ENCODE results near the gene CD200R1L. TPM values are rescaled to one million over a fixed set of nuclear protein-coding genes. Genes with fewer than 3 reads are reported as not detected.

Gene CD200R1L
- total and polyA plus RNA-seq, 2 experiments from 2014 or later = not detected

- no peaks in the 10 kb centered on the region for H3K79me2 ChIP-seq (ENCODE audit: insufficient read depth)
These were observed 66.8 kb downstream of the CD200R1L start for GRCh38 chr3:112779558-112780480.

DNA sequence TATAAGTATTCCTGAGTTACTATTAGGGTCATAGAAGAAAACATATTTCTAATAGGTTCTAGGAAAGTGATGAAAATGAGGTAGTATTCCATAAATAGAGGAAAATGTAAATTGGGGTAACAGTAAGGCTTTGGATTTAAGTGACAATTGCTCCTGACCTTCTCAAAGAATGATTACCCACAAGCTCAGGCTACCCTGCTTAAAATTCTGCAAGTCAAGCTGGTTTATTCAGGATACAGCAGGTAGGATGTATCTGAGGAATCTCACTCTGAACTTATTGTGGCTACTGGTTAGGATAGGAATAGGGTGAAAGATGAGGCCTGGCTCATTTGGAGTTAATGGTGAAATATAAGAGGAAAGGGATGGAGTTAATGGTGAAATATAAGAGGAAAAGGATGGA, 67.7 kb downstream of the CD200R1L start:
- Histone ChIP-seq H3K4me2 (ENCODE audit: unreplicated experiment) (peak overlapping the region; percentile 38), H3K4me3 (peak overlapping the region; percentile 22; the same call in 1 of the 2 replicates)

More at GRCh38 chr3:112779558-112780480, 66.8 kb downstream of the CD200R1L start:
- TF ChIP-seq EZH2 (IDR thresholded peaks at IDR 0.05; ENCODE audit: insufficient read depth, poor library complexity, severe bottlenecking) = no peak
- TF ChIP-seq EZH2phosphoT487 (IDR thresholded peaks at IDR 0.05; ENCODE audit: insufficient read depth, low read depth) = no peak
- Histone ChIP-seq H3K9ac (peak overlapping the region; percentile 45), H3K36me3 (ENCODE audit: low read depth) (no peaks in the 10 kb centered on the region), H4K20me1 (ENCODE audit: insufficient read depth) (no peaks in the 10 kb centered on the region), H3K9me3 (ENCODE audit: low read depth) (no peaks in the 10 kb centered on the region), H3K9me2 (ENCODE audit: insufficient read depth) (no peaks in the 10 kb centered on the region), H2AFZ (peak overlapping the region; percentile 27; the same call in 1 of the 2 replicates), H3K27me3 (replicated peaks; ENCODE audit: insufficient read depth) (no peaks in the 10 kb centered on the region), H3K4me1 (ENCODE audit: insufficient read depth) (peaks cover 74% of the 10 kb centered on the region), H3K4me2 (ENCODE audit: unreplicated experiment) (peak overlapping the region; percentile 38), H3K27ac (peak overlapping the region; percentile 97), H3F3A (ENCODE audit: insufficient read depth) (peaks cover 68% of the 10 kb centered on the region), H3K4me3 (0 out of 2 replicates have a peak overlapping the region, but pooled peaks have one; percentile 22)
- 13 to 14% methylated on average over 3 of the region's 3 CpGs for WGBS, 2 experiments (ENCODE audit: low coverage in 1 of 2, low lambda C conversion rate in 2 of 2, missing lambda C conversion rate in 2 of 2)
- DNase-seq = peak; percentile 37
- in situ Hi-C loops (cut with MboI) = no loop called here

DNA sequence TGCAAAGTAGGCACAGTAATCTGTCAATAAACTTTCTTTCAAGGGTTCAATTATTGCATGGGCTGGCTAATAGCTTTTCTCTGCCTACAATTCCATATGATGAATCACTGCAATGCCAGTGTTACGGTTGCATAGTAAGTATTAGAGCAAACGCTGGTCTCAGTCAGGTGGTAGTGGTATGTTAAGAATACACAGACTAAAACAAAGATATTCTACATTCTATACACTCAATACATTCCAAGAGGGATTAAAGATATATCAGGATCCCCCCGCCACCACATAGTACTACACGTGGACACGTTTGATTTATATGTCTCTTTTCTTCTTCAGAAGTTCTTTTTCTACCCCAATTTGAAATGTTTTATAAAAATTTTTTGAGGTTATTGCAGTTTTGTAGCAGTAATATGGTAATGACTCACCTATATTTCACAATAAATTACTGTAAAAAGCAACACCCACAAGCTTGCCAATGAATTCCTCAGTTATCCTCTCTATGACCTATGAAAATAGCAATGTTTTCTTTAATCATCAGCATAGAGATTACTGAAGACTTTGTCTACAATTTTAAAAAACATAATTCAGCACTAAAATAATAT, 68.2 kb downstream of the CD200R1L start:
- Histone ChIP-seq H2AFZ (no peak overlapping the region), H3K79me2 (ENCODE audit: insufficient read depth) (no peaks in the 10 kb centered on the region), H3K9me2 (ENCODE audit: insufficient read depth) (no peaks in the 10 kb centered on the region), H3K27ac (peak overlapping the region; percentile 97), H3K27me3 (replicated peaks; ENCODE audit: insufficient read depth) (no peaks in the 10 kb centered on the region), H3K4me3 (peak overlapping the region; percentile 22; the same call in 1 of the 2 replicates), H3K9me3 (ENCODE audit: low read depth) (no peaks in the 10 kb centered on the region), H3K4me2 (ENCODE audit: unreplicated experiment) (peak overlapping the region; percentile 49), H3K4me1 (ENCODE audit: insufficient read depth) (peaks cover 84% of the 10 kb centered on the region), H3K36me3 (ENCODE audit: low read depth) (no peaks in the 10 kb centered on the region), H3K9ac (peak overlapping the region; percentile 45), H4K20me1 (ENCODE audit: insufficient read depth) (no peaks in the 10 kb centered on the region), H3F3A (ENCODE audit: insufficient read depth) (peaks cover 78% of the 10 kb centered on the region)
- WGBS, 2 experiments (ENCODE audit: low coverage in 1 of 2, low lambda C conversion rate in 2 of 2, missing lambda C conversion rate in 2 of 2) = 0 to 3% methylated on average over 5 of the region's 5 CpGs
- in situ Hi-C loops (cut with MboI) = no loop called here
- peak; percentile 90 for DNase-seq
- TF ChIP-seq EZH2phosphoT487 (IDR thresholded peaks at IDR 0.05; ENCODE audit: insufficient read depth, low read depth) = no peak
- no peak for TF ChIP-seq EZH2 (IDR thresholded peaks at IDR 0.05; ENCODE audit: insufficient read depth, poor library complexity, severe bottlenecking)

More for the DNA sequence above, 67.7 kb downstream of the CD200R1L start:
- Histone ChIP-seq H3K9ac (peak overlapping the region; percentile 45), H3K27me3 (replicated peaks; ENCODE audit: insufficient read depth) (no peaks in the 10 kb centered on the region), H3K9me2 (ENCODE audit: insufficient read depth) (no peaks in the 10 kb centered on the region), H4K20me1 (ENCODE audit: insufficient read depth) (no peaks in the 10 kb centered on the region), H3K9me3 (ENCODE audit: low read depth) (no peaks in the 10 kb centered on the region), H3K27ac (peak overlapping the region; percentile 97), H3K36me3 (ENCODE audit: low read depth) (no peaks in the 10 kb centered on the region), H2AFZ (no peak overlapping the region), H3F3A (ENCODE audit: insufficient read depth) (peaks cover 75% of the 10 kb centered on the region), H3K79me2 (ENCODE audit: insufficient read depth) (no peaks in the 10 kb centered on the region), H3K4me1 (ENCODE audit: insufficient read depth) (peaks cover 80% of the 10 kb centered on the region)
- DNase-seq = no peak
- TF ChIP-seq EZH2 (IDR thresholded peaks at IDR 0.05; ENCODE audit: insufficient read depth, poor library complexity, severe bottlenecking) (no peak), EZH2phosphoT487 (IDR thresholded peaks at IDR 0.05; ENCODE audit: insufficient read depth, low read depth) (no peak)
- in situ Hi-C loops (cut with MboI) = no loop called here

DNA sequence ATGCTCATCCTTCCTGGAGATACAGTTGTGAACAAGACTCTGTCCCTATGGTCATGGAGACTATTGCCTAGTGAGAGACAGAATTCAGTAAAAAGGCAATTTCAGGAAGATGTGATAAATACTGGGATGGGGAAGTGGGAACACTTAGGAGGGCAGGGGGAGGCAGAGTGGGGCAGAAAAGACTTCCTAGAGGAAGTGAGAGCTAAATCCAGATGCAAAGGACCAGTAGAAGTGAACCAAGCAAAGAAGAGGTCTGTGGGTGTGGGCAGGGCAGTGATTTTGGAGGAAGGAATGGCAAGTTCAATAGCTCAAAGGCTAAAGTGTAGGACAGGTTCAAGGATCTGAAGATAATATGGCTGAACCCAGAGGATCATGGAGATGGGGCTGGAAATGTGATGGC, 68.9 kb downstream of the CD200R1L start:
- Histone ChIP-seq H3K36me3 (ENCODE audit: low read depth) (no peaks in the 10 kb centered on the region), H3K27ac (peak overlapping the region; percentile 97), H3K4me1 (ENCODE audit: insufficient read depth) (peaks cover 84% of the 10 kb centered on the region), H4K20me1 (ENCODE audit: insufficient read depth) (no peaks in the 10 kb centered on the region), H3K4me2 (ENCODE audit: unreplicated experiment) (peak overlapping the region; percentile 49), H3K9ac (peak overlapping the region; percentile 30), H2AFZ (no peak overlapping the region), H3K9me2 (ENCODE audit: insufficient read depth) (no peaks in the 10 kb centered on the region), H3K9me3 (ENCODE audit: low read depth) (no peaks in the 10 kb centered on the region), H3K27me3 (replicated peaks; ENCODE audit: insufficient read depth) (no peaks in the 10 kb centered on the region), H3K79me2 (ENCODE audit: insufficient read depth) (no peaks in the 10 kb centered on the region), H3F3A (ENCODE audit: insufficient read depth) (peaks cover 78% of the 10 kb centered on the region), H3K4me3 (no peak overlapping the region)
- DNase-seq = no peak
- TF ChIP-seq EZH2phosphoT487 (IDR thresholded peaks at IDR 0.05; ENCODE audit: insufficient read depth, low read depth) (no peak), EZH2 (IDR thresholded peaks at IDR 0.05; ENCODE audit: insufficient read depth, poor library complexity, severe bottlenecking) (no peak)
- in situ Hi-C loops (cut with MboI) = no loop called here

Measured in GM23248 (cell line).